DND-41 (cell line): ENCODE measurements around the gene TMEM204.
A peak's percentile ranks its signal among the peaks of the same experiment; 100 is the strongest.

Experiments used
- ATAC-seq: fragments of 200-7000 bp; cut with Tn5 transposase; 3 replicates; pipeline ENCODE4 v1.9.1; 2021; ENCODE audit warnings: low read depth; ENCODE audit not compliant: insufficient read depth
- DNase-seq: peaks from one replicate; pipeline ENCODE4 v3.0.0-alpha.2; 2020
- H2AFZ ChIP-seq: 2 replicates; pipeline ENCODE4 v1.6.0; 2012; ENCODE audit warnings: low read depth, low read length
- H3K27ac ChIP-seq: 2 replicates; pipeline ENCODE4 v1.5.1; 2012; ENCODE audit warnings: low read length, inconsistent platforms
- H3K27me3 ChIP-seq: fragments of 200-600 bp; sonication (generic); 2 replicates; pipeline ENCODE4 v1.6.0; 2012; ENCODE audit warnings: low read length, mild to moderate bottlenecking, inconsistent platforms; ENCODE audit not compliant: insufficient read depth, poor library complexity
- H3K36me3 ChIP-seq: 2 replicates; pipeline ENCODE4 v1.5.1; 2012; ENCODE audit warnings: low read length, inconsistent platforms; ENCODE audit not compliant: insufficient read depth
- H3K4me1 ChIP-seq: 2 replicates; pipeline ENCODE4 v1.5.1; 2012; ENCODE audit warnings: mild to moderate bottlenecking, low read length; ENCODE audit not compliant: insufficient read depth
- H3K4me2 ChIP-seq: 2 replicates; pipeline ENCODE4 v1.6.0; 2012; ENCODE audit warnings: mild to moderate bottlenecking, moderate library complexity, low read length, inconsistent platforms; ENCODE audit not compliant: insufficient read depth
- H3K4me3 ChIP-seq, 2 experiments: fragments of 200-600 bp in 1 of 2; shearing (Covaris generic) in 1 of 2; 2 replicates each; pipeline ENCODE4 v1.5.1; 2012 to 2016; ENCODE audit warnings: inconsistent platforms in 2 of 2, low read length in 2 of 2, mild to moderate bottlenecking in 2 of 2, low read depth in 1 of 2, moderate library complexity in 1 of 2
- H3K79me2 ChIP-seq: 2 replicates; pipeline ENCODE4 v1.6.0; 2012; ENCODE audit warnings: low read length, inconsistent platforms; ENCODE audit not compliant: insufficient read depth
- H3K9ac ChIP-seq: 2 replicates; pipeline ENCODE4 v1.6.0; 2012; ENCODE audit warnings: low read depth, mild to moderate bottlenecking, inconsistent platforms, low read length, moderate library complexity
- H3K9me3 ChIP-seq: 2 replicates; pipeline ENCODE4 v1.5.1; 2012; ENCODE audit warnings: low read length, moderate library complexity, mild to moderate bottlenecking, inconsistent platforms; ENCODE audit not compliant: insufficient read depth, severe bottlenecking
- H4K20me1 ChIP-seq: 2 replicates; pipeline ENCODE4 v1.6.0; 2012; ENCODE audit warnings: low read length; ENCODE audit not compliant: insufficient read depth
- CTCF ChIP-seq: IDR thresholded peaks from 2 replicates; pipeline ENCODE4 v1.5.1; 2012; ENCODE audit warnings: borderline replicate concordance, low read length, moderate library complexity, mild to moderate bottlenecking; ENCODE audit not compliant: poor library complexity, severe bottlenecking; ENCODE audit errors: extremely low read depth
- EZH2 ChIP-seq: IDR thresholded peaks from 3 replicates; pipeline ENCODE4 v1.6.1; 2012; ENCODE audit warnings: borderline replicate concordance, low read depth, mild to moderate bottlenecking, moderate library complexity, low read length, inconsistent platforms; ENCODE audit not compliant: severe bottlenecking

Gene TMEM204

GRCh38 chr16:1489077-1489476 is 44.4 kb upstream of the TMEM204 start:
- TF ChIP-seq CTCF (no peak), EZH2 (no peak)
- Histone ChIP-seq H3K79me2 (peaks cover 8% of the 10 kb centered on the region), H3K36me3 (peaks cover 4% of the 10 kb centered on the region; the same call in 1 of the 2 replicates), H3K4me1 (peaks cover 14% of the 10 kb centered on the region), H3K9me3 (no peaks in the 10 kb centered on the region), H3K9ac (no peak overlapping the region), H3K4me2 (no peak overlapping the region), H3K27me3 (no peaks in the 10 kb centered on the region), H3K27ac (no peak overlapping the region), H3K4me3 (no peak overlapping the region), H2AFZ (no peak overlapping the region), H4K20me1 (no peaks in the 10 kb centered on the region; the same call in 1 of the 2 replicates)
- ATAC-seq (no peak), DNase-seq (no peak)

GRCh38 chr16:1491327-1491726 is 42.1 kb upstream of the TMEM204 start:
- Histone ChIP-seq H3K27ac (no peak overlapping the region), H3K27me3 (no peaks in the 10 kb centered on the region), H3K9ac (no peak overlapping the region), H3K4me3 (no peak overlapping the region), H2AFZ (no peak overlapping the region), H3K36me3 (peaks cover 26% of the 10 kb centered on the region), H4K20me1 (peaks cover 19% of the 10 kb centered on the region), H3K79me2 (peaks cover 31% of the 10 kb centered on the region), H3K4me1 (peaks cover 30% of the 10 kb centered on the region), H3K9me3 (no peaks in the 10 kb centered on the region), H3K4me2 (no peak overlapping the region)
- TF ChIP-seq CTCF (no peak), EZH2 (no peak)
- DNase-seq = no peak
- no peak for ATAC-seq

- Histone ChIP-seq H3K36me3 (peaks cover 36% of the 10 kb centered on the region), H3K4me2 (peak overlapping the region; percentile 88), H3K27ac (peak overlapping the region; percentile 92), H3K9ac (peak overlapping the region; percentile 97), H3K4me1 (peaks cover 32% of the 10 kb centered on the region), H3K27me3 (no peaks in the 10 kb centered on the region), H4K20me1 (peaks cover 29% of the 10 kb centered on the region), H3K4me3 (peak overlapping the region; percentile 24 to 93; a peak in 3 of 4 replicates), H3K79me2 (peaks cover 40% of the 10 kb centered on the region), H3K9me3 (no peaks in the 10 kb centered on the region), H2AFZ (peak overlapping the region; percentile 98)
- ATAC-seq = no peak
- no peak for TF ChIP-seq EZH2
- TF ChIP-seq CTCF = no peak
- no peak for DNase-seq
These were observed 41.2 kb upstream of the TMEM204 start for GRCh38 chr16:1492082-1492922.
